CD4-positive, alpha-beta T cell treated with Interleukin-6 at 100 ng/mL for 8 hours (primary cell): ENCODE data around the gene ARHGAP15.

Source experiments
- DNase-seq: peaks from one replicate; pipeline ENCODE4 v3.0.0-alpha.2; 2020; ENCODE audit warnings: mixed read lengths, low spot score

ARHGAP15 gene

GRCh38 chr2:143692162-143692561 is 562.9 kb downstream of the ARHGAP15 start:
- no peak for DNase-seq

- DNase-seq = no peak
These were observed 563.7 kb downstream of the ARHGAP15 start for GRCh38 chr2:143692967-143693366.

- DNase-seq = no peak
These were observed 565.1 kb downstream of the ARHGAP15 start for GRCh38 chr2:143694335-143694734.

GRCh38 chr2:143696651-143697050 is 567.4 kb downstream of the ARHGAP15 start:
- no peak for DNase-seq

- DNase-seq = no peak
These were observed 568.5 kb downstream of the ARHGAP15 start for GRCh38 chr2:143697744-143698143.

- no peak for DNase-seq
These were observed 569.1 kb downstream of the ARHGAP15 start for GRCh38 chr2:143698352-143698751.

GRCh38 chr2:143698888-143699570 is 569.8 kb downstream of the ARHGAP15 start:
- DNase-seq = no peak

- no peak for DNase-seq
These were observed 571.6 kb downstream of the ARHGAP15 start for GRCh38 chr2:143700865-143701264.

- no peak for DNase-seq
These were observed 572.6 kb downstream of the ARHGAP15 start for GRCh38 chr2:143701785-143702184.

GRCh38 chr2:143702931-143703330 is 573.7 kb downstream of the ARHGAP15 start:
- no peak for DNase-seq

GRCh38 chr2:143704451-143705106 is 575.4 kb downstream of the ARHGAP15 start:
- DNase-seq = no peak

GRCh38 chr2:143705108-143705707 is 576.0 kb downstream of the ARHGAP15 start:
- no peak for DNase-seq

- no peak for DNase-seq
These were observed 577.1 kb downstream of the ARHGAP15 start for GRCh38 chr2:143706354-143706753.

GRCh38 chr2:143708682-143709081 is 579.5 kb downstream of the ARHGAP15 start:
- DNase-seq = no peak

GRCh38 chr2:143710196-143710595 is 581.0 kb downstream of the ARHGAP15 start:
- no peak for DNase-seq

GRCh38 chr2:143710879-143711278 is 581.7 kb downstream of the ARHGAP15 start:
- no peak for DNase-seq

- no peak for DNase-seq
These were observed 587.3 kb downstream of the ARHGAP15 start for GRCh38 chr2:143716522-143716921.

GRCh38 chr2:143717053-143717452 is 587.8 kb downstream of the ARHGAP15 start:
- DNase-seq = no peak

GRCh38 chr2:143717536-143718168 is 588.4 kb downstream of the ARHGAP15 start:
- no peak for DNase-seq

GRCh38 chr2:143718745-143719144 is 589.5 kb downstream of the ARHGAP15 start:
- no peak for DNase-seq

- DNase-seq = no peak
These were observed 590.2 kb downstream of the ARHGAP15 start for GRCh38 chr2:143719406-143719805.

GRCh38 chr2:143720095-143720664 is 591.0 kb downstream of the ARHGAP15 start:
- DNase-seq = no peak

- DNase-seq = no peak
These were observed 596.2 kb downstream of the ARHGAP15 start for GRCh38 chr2:143725400-143725799.
